KBM-7 (cell line): ENCODE results near the gene KAT2B.

Experiments
- DNase-seq: peaks from one replicate; pipeline ENCODE4 v3.0.0-alpha.2; 2015
- in situ Hi-C: fragments of 300-500 bp; cut with MboI; formaldehyde crosslinking; loops from 2 replicates; pipeline ENCODE4 v1.14.3; 2020; ENCODE audit warnings: low sequenced_read_pairs, low pct_unique_long_range_greater_than_20kb, mixed read lengths

KAT2B gene

DNA sequence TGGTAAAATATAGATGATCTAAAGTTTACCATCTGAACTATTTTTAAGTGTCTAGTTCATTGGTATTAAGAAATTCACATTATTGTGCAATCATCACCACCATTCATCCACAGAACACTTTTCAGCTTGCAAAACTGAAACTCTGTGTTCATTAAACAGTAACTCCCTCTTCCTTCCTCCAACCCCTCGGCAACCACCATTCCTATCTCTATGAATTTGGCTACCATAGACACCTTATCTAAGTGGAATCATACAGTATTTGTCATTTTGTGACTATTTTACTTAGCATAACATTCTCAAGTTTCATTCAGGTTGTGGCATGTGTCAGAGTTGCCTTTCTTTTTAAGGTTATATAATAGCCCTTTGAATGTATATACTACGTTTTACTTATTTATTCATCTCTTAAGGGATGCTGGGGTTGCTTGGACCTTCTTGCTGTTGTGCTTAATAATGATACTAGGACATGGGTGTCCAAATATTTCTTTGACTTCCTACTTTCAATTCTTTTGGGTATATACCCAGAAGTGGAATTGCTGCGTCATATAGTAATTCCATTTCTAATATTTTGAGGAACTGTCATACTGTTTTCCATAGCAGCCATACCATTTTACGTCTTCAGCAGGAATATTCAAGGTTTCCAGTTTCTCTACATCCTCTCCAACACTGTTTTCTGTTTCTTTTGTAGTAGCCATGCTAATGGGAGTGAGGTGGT lies 20.9 kb downstream of the KAT2B start:
- DNase-seq: peak; percentile 70
- in situ Hi-C loops: no loop called here

GRCh38 chr3:20062996-20063395 lies 22.8 kb downstream of the KAT2B start:
- in situ Hi-C loops: no loop called here
- no peak for DNase-seq

DNA sequence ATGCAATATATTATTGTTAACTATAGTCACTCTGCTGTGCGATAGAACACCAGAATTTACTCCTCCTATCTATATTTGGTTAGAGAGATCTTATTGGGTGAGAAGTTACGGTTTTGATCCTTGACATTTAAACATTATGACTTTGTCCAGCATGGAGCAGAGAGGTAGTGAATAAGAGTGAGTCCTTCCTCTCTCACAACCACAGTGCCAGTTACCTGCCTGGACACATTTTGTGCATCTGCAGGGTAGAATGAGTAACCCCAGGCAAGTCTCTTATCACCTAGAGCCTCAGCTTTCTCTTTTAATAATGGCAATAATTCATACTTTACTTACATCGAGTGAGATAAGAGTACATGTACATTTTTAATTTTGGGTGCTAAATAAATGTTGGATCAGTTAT lies 24.1 kb downstream of the KAT2B start:
- no peak for DNase-seq
- in situ Hi-C loops: no loop called here

GRCh38 chr3:20064796-20065564 lies 24.7 kb downstream of the KAT2B start:
- in situ Hi-C loops: no loop called here
- no peak for DNase-seq

- no peak for DNase-seq
Measured at GRCh38 chr3:20066079-20066478, 25.8 kb downstream of the KAT2B start.

DNA sequence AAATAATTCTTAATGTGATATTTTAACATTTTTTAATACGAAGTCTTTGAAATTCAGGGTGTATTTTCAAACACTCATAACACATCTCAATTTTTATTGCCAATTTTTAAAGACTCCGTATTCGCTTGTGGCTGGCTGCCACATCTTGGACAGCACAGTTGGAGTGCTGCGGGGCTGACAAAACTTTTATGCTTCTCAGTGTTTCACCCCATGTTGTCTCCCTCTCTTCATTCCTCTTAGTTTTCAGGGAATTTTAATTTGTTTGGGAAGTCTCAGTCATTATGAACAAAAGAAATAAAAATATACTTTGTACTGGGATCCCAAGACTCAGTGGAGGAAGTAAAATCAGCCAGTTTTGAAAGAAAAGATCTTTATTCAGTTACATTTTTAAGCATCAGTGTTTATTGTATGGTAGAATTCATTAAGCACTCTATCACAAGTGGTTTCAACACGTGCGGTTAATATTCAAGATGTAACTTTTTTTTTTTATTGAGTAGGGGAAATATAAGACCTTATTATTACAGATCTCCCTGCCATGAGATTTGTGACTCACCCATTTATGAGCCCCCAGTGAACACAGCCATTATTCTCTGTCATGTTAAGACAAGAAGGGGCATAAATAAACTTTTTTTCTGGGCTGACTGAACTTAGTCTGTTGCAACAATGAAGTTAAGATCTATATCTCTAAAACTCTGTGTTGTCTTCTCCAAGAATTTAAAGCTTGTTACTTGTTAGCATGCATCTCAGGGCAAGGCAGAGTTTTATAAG lies 26.8 kb downstream of the KAT2B start:
- no peak for DNase-seq
- in situ Hi-C loops: no loop called here

More at GRCh38 chr3:20066079-20066478, 25.8 kb downstream of the KAT2B start:
- in situ Hi-C loops: no loop called here

DNA sequence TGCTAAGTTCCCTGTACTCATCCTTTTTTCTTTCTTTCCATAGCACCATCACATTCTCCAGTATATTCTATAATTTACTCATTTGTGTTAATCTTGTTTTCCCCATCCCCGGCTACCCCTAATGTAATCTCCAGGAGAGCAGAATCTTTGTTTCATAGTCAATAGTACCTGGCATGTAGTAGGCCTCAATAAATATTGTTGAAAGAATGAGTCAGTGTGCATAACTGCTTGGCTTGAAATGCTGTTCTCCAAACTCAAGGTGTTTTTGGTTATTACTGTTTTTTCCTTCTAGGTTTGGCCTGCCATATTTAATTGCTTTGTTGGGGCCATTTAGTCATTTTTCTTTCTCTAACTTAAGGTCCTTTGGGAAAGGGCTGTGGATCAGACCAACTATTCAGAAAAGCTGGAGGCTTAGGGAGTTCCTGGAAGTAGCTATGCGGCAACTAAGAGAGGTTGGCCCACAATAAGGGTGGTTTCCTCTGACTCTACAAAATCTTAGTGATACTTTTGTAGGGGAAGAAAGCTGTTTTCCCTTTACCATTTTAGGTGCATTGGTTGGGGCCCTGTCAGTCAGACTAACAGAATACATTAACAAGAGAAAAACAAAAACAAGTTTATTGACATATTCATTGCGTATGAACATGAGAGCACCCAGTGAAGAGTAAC lies 28.4 kb downstream of the KAT2B start:
- in situ Hi-C loops: no loop called here
- DNase-seq: no peak

GRCh38 chr3:20069178-20069532 lies 28.9 kb downstream of the KAT2B start:
- in situ Hi-C loops: no loop called here
- DNase-seq: no peak

DNA sequence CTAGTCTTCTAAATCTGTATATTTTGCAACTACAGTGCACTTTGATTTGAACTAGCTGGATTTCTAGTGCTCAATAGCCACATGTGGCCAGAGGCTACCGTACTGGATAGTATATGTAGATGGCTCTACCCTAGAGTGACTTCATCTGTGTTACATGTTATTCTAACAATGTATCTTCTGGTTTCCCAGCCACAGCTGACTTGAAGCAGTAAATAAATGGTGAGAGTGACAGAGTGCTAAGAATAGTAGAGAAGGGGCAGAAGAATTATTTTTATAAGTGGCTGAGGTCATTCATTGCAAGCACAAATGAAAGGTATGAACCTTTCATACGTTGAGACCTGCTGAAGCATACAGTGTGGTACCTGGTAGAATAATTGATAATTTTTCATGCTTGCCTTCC lies 30.9 kb downstream of the KAT2B start:
- DNase-seq: no peak
- in situ Hi-C loops: no loop called here

- no peak for DNase-seq
- in situ Hi-C loops: no loop called here
Measured at GRCh38 chr3:20072422-20072821, 32.2 kb downstream of the KAT2B start.

DNA sequence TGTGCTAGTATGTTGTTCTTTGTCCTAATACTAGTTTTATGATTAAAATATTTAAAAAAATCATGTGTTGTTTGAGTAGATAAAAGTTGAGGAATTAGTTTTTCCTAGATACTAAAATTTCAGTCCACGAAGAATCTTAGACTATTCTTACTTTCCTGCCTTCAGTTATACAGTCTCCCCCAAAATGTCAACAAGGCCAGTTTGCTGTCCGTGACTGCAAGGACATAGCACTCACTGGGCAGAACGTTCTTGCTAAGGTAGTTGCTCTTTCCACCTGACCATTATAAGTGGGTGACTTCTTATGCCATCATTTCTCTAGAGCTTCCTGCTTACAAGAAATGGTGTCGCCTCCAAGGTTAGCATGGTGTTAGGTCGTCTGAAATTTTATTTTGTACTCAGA lies 32.8 kb downstream of the KAT2B start:
- in situ Hi-C loops: no loop called here
- no peak for DNase-seq

DNA sequence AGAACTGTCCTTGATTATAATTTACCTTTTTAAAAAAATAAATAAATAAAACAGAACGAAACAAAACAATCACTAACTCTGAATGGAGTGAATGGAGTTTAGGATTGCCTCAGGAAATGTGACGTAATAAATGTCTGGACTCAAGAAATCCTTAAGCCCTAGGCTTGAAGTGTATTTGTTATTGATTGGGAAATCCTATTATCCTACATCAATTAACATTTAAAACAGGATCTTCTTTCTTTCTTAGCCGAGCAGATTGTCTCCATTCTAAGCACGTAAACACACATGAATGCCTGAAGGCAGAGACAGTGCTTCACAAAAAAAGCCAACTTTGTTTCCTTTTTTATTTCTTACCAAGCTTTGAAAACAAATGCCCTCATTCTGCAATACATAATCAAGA lies 33.4 kb downstream of the KAT2B start:
- in situ Hi-C loops: no loop called here
- DNase-seq: no peak

- in situ Hi-C loops: no loop called here
- DNase-seq: no peak
Measured at GRCh38 chr3:20074226-20075063, 34.2 kb downstream of the KAT2B start.

DNA sequence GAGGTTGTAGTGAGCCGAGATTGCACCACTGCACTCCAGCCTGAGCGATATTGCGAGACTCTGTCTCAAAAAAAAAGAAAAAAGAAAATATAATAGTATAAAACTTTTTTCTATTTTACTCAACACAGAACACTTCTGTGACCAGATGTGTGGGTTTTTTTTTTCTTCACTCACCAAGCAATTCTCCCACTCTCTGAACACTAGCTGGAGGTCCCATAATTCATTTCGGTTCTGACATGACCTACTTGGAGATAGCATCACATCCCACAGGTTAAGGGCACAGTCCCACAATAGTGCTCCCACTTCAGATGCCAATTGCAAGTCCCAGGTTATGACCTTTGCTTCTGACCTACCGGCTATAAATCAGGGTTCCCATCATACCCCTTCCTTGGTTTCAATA lies 35.0 kb downstream of the KAT2B start:
- DNase-seq: no peak
- in situ Hi-C loops: no loop called here

- in situ Hi-C loops: no loop called here
- DNase-seq: no peak
Measured at GRCh38 chr3:20076296-20076997, 36.2 kb downstream of the KAT2B start.

DNA sequence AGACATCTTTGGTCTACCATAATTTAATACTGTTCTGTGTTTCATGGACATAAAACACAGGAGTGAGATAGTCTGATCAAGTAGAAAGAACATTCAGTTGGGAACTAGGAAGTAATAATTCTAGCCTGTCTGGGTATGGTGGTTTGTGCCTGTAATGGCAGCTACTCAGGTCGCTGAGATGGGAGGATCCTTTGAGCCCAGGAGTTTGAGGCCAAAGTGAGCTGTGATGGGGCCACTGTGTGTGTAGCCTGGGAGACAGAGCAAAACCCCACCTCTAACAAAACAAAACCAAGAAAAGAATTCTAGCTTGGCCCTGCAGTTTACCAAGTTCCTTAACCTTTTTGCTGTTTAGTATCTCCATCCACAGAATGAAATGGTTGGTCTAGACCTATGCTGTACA lies 36.8 kb downstream of the KAT2B start:
- no peak for DNase-seq
- in situ Hi-C loops: no loop called here

GRCh38 chr3:20078194-20078714 lies 38.0 kb downstream of the KAT2B start:
- no peak for DNase-seq

GRCh38 chr3:20079621-20080020 lies 39.4 kb downstream of the KAT2B start:
- DNase-seq: no peak

More at GRCh38 chr3:20078194-20078714, 38.0 kb downstream of the KAT2B start:
- in situ Hi-C loops: no loop called here

More at GRCh38 chr3:20079621-20080020, 39.4 kb downstream of the KAT2B start:
- in situ Hi-C loops: no loop called here
